Esophagus muscularis mucosa (tissue), 4 donors: ENCODE measurements around the gene PLXDC2.

ENCODE experiments used
- EP300 ChIP-seq: sonication (generic); formaldehyde crosslinking; IDR thresholded peaks from one replicate; pipeline ENCODE4 v1.6.1; 2017; ENCODE audit warnings: antibody characterized with exemption
- POLR2A ChIP-seq: fragments of 450-650 bp; IDR thresholded peaks from one replicate; pipeline ENCODE4 v1.6.1; 2017; ENCODE audit warnings: antibody characterized with exemption, moderate library complexity, mild to moderate bottlenecking, low read depth
- TF ChIP-seq, protein P1 (sequence below), 3 experiments: fragments of 200-600 bp in 2 of 3; fragments of 450-650 bp in 1 of 3; sonication (generic) in 2 of 3; IDR thresholded peaks; one replicate each; pipeline ENCODE4 v1.5.1; 2017 to 2019; ENCODE audit warnings: antibody characterized with exemption in 3 of 3, mild to moderate bottlenecking in 2 of 3, moderate library complexity in 1 of 3

DNA sequence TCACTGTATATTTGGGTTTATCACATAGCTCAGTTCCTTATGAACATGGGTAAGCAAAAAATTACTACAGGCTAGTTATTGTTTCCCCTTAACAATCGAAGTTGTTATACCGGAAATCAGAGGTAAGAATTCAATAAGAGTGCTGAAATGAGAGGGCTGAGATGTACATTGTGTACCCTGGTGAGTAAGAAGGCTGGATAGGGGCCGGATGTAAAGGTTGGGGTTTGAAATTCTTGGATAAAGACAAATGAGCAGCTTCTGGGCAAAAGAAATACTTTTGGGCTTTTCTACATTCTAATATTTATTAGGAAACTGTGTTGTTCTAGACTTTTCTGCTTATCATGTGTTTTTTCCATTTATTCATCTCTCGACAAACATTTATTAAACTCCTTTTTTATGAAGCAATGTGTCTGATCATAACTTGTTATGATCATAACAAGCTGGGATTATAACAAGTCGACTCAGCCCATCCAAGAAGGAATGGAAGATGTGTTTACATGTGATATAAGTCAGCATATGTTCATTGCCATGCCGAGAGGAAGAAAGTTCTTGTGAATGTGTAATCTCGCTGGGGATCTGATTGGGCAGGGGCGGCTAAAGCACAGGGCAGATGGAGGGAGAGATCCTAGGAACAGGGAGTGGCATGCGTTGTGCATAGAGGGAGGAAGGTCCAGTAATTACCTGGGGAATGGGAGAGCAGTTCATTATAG is 155.3 kb downstream of the PLXDC2 start:
- TF ChIP-seq, protein P1, sequence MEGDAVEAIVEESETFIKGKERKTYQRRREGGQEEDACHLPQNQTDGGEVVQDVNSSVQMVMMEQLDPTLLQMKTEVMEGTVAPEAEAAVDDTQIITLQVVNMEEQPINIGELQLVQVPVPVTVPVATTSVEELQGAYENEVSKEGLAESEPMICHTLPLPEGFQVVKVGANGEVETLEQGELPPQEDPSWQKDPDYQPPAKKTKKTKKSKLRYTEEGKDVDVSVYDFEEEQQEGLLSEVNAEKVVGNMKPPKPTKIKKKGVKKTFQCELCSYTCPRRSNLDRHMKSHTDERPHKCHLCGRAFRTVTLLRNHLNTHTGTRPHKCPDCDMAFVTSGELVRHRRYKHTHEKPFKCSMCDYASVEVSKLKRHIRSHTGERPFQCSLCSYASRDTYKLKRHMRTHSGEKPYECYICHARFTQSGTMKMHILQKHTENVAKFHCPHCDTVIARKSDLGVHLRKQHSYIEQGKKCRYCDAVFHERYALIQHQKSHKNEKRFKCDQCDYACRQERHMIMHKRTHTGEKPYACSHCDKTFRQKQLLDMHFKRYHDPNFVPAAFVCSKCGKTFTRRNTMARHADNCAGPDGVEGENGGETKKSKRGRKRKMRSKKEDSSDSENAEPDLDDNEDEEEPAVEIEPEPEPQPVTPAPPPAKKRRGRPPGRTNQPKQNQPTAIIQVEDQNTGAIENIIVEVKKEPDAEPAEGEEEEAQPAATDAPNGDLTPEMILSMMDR (IDR thresholded peaks at IDR 0.05) = no peak
- TF ChIP-seq EP300 (no peak), POLR2A (no peak)
